Measurements from ENCODE around the gene FGF14.

- TF ChIP-seq CTCF (IDR thresholded peaks at IDR 0.05) (no peak), POLR2A (IDR thresholded peaks at IDR 0.05) (no peak)
These were observed 524.9 kb downstream of the FGF14 start for GRCh38 chr13:101876951-101877350.

All from lower leg skin (tissue), 3 donors.